DOHH2 (cell line): ENCODE measurements around the gene EMX1.

Experiments used
- H3F3A ChIP-seq: fragments of 200-600 bp; sonication (generic), shearing (Covaris generic); 2 replicates; pipeline ENCODE4 v1.6.0; 2016; ENCODE audit warnings: antibody characterized with exemption, mild to moderate bottlenecking; ENCODE audit not compliant: control insufficient read depth, insufficient read depth
- H3K27ac ChIP-seq: fragments of 200-600 bp; sonication (generic); 2 replicates; pipeline ENCODE4 v1.5.1; 2014; ENCODE audit warnings: low read depth, mild to moderate bottlenecking, low read length, moderate library complexity
- H3K27me3 ChIP-seq: fragments of 200-600 bp; sonication (generic); 2 replicates; pipeline ENCODE4 v1.6.1; 2014; ENCODE audit warnings: mild to moderate bottlenecking, low read length, mixed read lengths; ENCODE audit not compliant: control insufficient read depth
- H3K36me3 ChIP-seq: fragments of 200-600 bp; sonication (generic); 2 replicates; pipeline ENCODE4 v1.6.1; 2014; ENCODE audit warnings: mild to moderate bottlenecking, low read length, moderate library complexity, mixed read lengths; ENCODE audit not compliant: control insufficient read depth
- H3K4me1 ChIP-seq: fragments of 200-600 bp; sonication (generic); 2 replicates; pipeline ENCODE4 v1.6.1; 2014; ENCODE audit warnings: mild to moderate bottlenecking, low read length, mixed read lengths; ENCODE audit not compliant: control insufficient read depth
- H3K4me2 ChIP-seq: fragments of 200-600 bp; sonication (generic); 2 replicates; pipeline ENCODE4 v1.6.0; 2014; ENCODE audit warnings: mild to moderate bottlenecking, low read length, moderate library complexity
- H3K4me3 ChIP-seq: fragments of 200-600 bp; sonication (generic); 2 replicates; pipeline ENCODE4 v1.5.1; 2014; ENCODE audit warnings: mild to moderate bottlenecking, low read length, mixed read lengths
- H3K79me2 ChIP-seq: fragments of 200-600 bp; sonication (generic); 2 replicates; pipeline ENCODE4 v1.6.1; 2014; ENCODE audit warnings: mild to moderate bottlenecking, low read length, mixed read lengths; ENCODE audit not compliant: control insufficient read depth
- H3K9me2 ChIP-seq: fragments of 200-600 bp; sonication (generic); replicated peaks from 2 replicates; pipeline ENCODE4 v1.6.1; 2014; ENCODE audit warnings: mild to moderate bottlenecking, low read length, mixed read lengths; ENCODE audit not compliant: control insufficient read depth
- H3K9me3 ChIP-seq: fragments of 200-600 bp; sonication (generic); 2 replicates; pipeline ENCODE4 v1.6.1; 2014; ENCODE audit warnings: antibody characterized with exemption, low read length, mixed read lengths; ENCODE audit not compliant: control insufficient read depth, insufficient read depth
- H4K20me1 ChIP-seq: fragments of 200-600 bp; sonication (generic); 2 replicates; pipeline ENCODE4 v1.6.0; 2014; ENCODE audit warnings: low read depth, mild to moderate bottlenecking, antibody characterized with exemption, low read length, moderate library complexity; ENCODE audit not compliant: control insufficient read depth, insufficient read depth
- CTCF ChIP-seq: fragments of 200-600 bp; sonication (generic); IDR thresholded peaks from one replicate; pipeline ENCODE4 v1.5.1; 2014; ENCODE audit warnings: antibody characterized with exemption, mild to moderate bottlenecking, low read depth, low read length; ENCODE audit not compliant: poor library complexity, severe bottlenecking
- EZH2phosphoT487 ChIP-seq: fragments of 200-600 bp; sonication (generic); IDR thresholded peaks from 2 replicates; pipeline ENCODE4 v1.6.1; 2017; ENCODE audit warnings: borderline replicate concordance, mild to moderate bottlenecking, antibody characterized with exemption, low read length, moderate library complexity, mixed read lengths

The EMX1 gene

GRCh38 chr2:72896446-72896845 lies 20.9 kb upstream of the EMX1 start:
- no peak for TF ChIP-seq CTCF
- Histone ChIP-seq H3K27me3 (peaks cover 27% of the 10 kb centered on the region), H3K36me3 (no peaks in the 10 kb centered on the region), H3F3A (no peaks in the 10 kb centered on the region), H4K20me1 (no peaks in the 10 kb centered on the region), H3K9me2 (no peaks in the 10 kb centered on the region), H3K4me1 (peaks cover 7% of the 10 kb centered on the region; the same call in 1 of the 2 replicates), H3K27ac (no peak overlapping the region), H3K4me2 (no peak overlapping the region), H3K9me3 (no peaks in the 10 kb centered on the region), H3K79me2 (no peaks in the 10 kb centered on the region), H3K4me3 (no peak overlapping the region)

- Histone ChIP-seq H3K4me3 (no peak overlapping the region), H4K20me1 (no peaks in the 10 kb centered on the region), H3K9me3 (no peaks in the 10 kb centered on the region), H3K4me1 (peaks cover 7% of the 10 kb centered on the region; the same call in 1 of the 2 replicates), H3K79me2 (no peaks in the 10 kb centered on the region), H3K27ac (no peak overlapping the region), H3K36me3 (no peaks in the 10 kb centered on the region), H3K4me2 (no peak overlapping the region), H3K27me3 (peaks cover 37% of the 10 kb centered on the region), H3K9me2 (no peaks in the 10 kb centered on the region), H3F3A (no peaks in the 10 kb centered on the region)
- TF ChIP-seq EZH2phosphoT487 = no peak
- no peak for TF ChIP-seq CTCF
Measured at GRCh38 chr2:72897785-72898584, 19.3 kb upstream of the EMX1 start.

- Histone ChIP-seq H3K27me3 (peaks cover 42% of the 10 kb centered on the region), H3K79me2 (no peaks in the 10 kb centered on the region), H3K27ac (no peak overlapping the region), H3K4me2 (no peak overlapping the region), H3F3A (no peaks in the 10 kb centered on the region), H3K4me3 (no peak overlapping the region), H3K36me3 (no peaks in the 10 kb centered on the region), H3K4me1 (peaks cover 7% of the 10 kb centered on the region; the same call in 1 of the 2 replicates), H3K9me2 (no peaks in the 10 kb centered on the region), H4K20me1 (no peaks in the 10 kb centered on the region), H3K9me3 (no peaks in the 10 kb centered on the region)
- no peak for TF ChIP-seq EZH2phosphoT487
- TF ChIP-seq CTCF = no peak
Measured at GRCh38 chr2:72898585-72898906, 18.8 kb upstream of the EMX1 start.
